ENCODE data around the gene MIA2.

MIA2 gene

DNA sequence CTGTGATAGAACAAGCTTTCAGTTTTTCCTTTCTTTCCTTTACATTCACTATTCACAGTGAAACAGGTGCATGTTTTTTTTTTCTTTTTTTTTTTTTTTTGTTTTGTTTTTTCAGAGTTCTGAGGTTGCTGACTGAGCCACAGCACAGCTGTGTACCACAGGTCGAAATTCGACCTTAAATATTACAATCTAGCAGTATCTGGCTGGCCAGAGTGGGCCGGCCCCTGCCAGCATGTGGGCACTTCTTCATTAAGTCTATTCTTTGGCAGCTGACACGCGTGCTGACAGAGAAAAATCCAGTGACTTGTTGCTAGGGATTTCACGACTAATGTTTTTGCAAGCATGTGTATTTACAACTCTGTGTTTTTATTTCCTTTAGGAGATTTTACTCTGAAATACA lies 164.7 kb downstream of the MIA2 start:
- no peak for DNase-seq

DNA sequence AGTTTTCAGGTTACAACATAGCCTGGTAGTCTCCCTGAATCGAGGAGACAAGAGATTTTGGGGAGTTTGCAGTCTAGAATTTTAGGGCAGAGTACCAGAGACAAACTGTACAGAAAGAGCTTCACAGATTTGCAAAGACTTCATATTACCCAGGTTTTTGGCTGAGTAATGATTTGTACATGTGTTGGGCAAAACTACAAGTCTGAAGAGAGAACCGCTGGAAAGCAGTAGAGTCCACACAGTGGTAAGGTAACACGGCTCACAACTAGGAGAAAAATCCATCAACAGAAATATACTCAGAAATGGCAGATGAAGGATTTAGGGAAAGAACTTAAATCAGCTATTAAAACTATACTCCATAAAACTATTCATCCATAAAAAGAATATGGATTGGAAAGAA lies 172.8 kb downstream of the MIA2 start:
- DNase-seq = no peak

DNA sequence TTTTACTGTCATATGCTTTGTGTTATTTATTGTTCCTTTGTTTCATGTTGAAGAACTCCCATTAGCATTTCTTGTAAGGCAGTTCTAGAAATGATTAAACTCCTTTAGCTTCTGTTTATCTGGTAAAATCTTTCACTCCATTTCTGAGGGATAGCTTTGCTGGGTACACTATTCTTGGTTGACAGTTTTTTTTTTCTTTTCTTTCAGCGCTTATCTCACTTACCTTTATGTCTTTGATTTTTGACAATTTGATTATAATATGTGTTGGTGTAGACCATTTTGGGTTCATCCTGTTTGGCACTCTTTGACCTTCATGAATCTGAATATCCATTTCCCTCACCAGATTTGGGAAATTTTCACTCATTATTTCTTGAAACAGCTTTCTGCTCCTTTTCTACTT lies 182.4 kb downstream of the MIA2 start:
- no peak for DNase-seq

DNA sequence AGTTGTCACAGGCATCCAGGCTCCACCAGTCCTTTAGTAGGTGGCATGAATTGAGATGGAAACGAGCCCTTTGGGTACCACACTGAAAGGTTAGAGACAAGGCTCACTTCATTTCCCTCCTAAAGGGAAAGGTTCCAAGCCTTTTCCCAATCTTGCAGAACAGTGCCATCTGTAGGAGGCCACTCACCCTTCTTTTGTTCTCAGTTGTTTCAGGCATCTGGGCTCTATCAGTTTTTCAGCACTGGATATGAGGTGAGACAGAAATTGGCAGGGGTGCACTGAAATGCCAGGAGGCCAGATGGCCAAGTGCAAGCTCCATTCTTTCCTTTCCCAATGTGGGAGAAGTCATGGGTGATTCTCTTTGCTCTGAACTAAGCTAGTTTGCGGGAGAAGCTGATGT lies 183.3 kb downstream of the MIA2 start:
- DNase-seq = peak; percentile 60

DNA sequence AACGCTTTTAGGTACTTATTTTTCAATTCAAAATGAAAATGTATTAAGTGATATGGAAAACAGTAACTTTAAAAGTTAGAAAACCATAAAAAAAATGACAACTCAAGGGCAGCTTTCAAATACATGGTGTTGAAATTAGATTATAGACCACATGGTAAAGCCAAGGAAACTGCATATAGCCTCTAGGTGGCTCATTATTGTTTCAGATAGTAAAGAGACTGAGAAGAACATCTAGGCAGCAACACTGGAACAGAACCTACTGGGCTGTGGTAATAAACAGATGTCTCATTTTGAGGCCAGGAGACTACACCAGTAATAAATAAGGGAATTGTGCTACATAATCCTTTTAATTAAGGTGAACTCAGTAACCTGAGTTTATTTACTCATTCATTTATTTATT lies 185.6 kb downstream of the MIA2 start:
- peak; percentile 45 for DNase-seq

DNA sequence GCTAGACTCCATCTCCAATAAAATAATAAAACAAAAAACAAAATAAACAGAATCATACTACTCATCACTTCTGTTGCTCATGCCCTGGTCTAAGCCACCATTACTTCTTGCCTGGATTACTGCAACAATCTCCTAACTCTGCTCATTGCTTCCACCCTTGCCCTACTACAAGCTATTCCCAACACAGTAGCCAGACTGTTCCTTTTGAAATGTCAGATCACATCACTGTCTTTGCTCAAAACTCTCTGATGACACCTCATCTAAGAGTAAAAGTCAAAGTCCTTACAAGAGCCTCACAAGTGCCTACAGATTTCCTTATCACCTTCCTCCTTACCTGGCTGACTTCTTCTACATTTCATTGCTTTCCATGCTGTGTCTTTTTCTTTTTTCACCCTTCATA lies 188.5 kb downstream of the MIA2 start:
- no peak for DNase-seq

DNA sequence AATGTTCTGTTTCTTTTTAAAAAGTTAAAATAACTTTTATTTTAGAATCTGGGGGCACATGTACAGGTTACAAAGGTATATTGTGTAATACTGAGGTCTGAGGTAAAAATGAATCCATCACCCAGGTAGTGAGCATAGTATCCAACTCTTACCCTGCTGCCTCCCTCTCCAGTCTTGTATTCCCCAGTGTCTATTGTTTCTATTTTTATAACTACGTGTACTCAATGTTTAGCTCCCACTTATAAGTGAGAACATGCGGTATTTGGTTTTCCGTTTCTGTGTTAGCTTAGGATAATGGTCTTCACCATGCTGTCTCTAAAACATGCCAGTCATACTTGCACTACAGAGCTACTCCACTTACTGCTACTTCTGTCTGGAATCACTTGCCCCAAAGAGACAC lies 190.1 kb downstream of the MIA2 start:
- DNase-seq = no peak

DNA sequence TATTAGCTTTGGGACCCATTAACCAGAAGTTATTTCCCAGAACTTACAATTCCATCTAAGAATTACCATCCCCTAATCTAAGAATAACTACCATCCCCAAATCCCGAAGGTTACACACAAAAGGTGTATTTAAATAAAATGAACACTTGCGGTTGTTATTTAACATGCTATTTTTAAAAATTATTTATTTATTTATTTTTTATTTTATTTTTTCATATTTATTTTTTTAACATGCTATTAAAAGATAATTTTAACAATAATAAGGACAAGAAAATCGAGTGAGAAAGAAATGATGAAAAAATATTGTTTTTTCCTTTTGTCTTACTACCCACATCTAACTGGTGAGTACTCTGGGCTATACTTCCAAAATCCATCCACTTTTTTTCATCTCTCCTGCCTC lies 192.2 kb downstream of the MIA2 start:
- DNase-seq = no peak

DNA sequence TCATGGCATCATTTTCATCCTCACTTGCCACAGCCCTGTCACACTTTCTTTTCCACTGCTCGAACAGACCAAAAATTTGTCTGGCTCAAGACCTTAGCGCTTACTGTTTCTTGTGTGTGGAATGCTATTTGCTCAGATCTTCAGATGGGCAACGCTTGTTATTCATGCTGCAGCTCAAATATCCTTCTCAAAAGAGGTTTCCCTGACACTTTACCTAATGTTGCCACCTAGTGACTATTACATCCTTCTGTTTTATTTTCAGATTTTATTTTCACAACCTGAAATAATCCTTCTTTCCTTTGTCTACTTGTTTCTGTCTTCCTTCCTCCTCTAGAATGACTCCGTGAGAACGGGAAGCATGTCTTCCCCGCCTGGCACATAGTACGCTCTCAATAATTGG lies 192.9 kb downstream of the MIA2 start:
- DNase-seq = peak; percentile 67

DNA sequence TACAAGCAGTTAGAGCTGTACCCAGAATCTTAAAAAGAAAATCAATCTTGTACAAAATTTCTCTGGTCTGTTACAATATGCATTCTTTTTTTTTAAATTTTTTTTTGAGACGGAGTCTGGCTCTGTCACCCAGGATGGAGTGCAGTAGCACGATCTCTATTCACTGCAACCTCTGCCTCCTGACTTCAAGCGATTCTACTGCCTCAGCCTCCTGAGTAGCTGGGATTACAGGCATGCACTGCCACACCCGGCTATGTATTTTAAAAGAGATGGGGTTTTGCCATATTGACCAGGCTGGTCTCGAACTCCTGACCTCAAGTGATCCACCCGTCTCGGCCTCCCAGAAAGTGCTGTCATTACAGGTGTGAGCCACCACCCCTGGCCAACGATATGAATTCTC lies 194.4 kb downstream of the MIA2 start:
- DNase-seq = no peak

DNA sequence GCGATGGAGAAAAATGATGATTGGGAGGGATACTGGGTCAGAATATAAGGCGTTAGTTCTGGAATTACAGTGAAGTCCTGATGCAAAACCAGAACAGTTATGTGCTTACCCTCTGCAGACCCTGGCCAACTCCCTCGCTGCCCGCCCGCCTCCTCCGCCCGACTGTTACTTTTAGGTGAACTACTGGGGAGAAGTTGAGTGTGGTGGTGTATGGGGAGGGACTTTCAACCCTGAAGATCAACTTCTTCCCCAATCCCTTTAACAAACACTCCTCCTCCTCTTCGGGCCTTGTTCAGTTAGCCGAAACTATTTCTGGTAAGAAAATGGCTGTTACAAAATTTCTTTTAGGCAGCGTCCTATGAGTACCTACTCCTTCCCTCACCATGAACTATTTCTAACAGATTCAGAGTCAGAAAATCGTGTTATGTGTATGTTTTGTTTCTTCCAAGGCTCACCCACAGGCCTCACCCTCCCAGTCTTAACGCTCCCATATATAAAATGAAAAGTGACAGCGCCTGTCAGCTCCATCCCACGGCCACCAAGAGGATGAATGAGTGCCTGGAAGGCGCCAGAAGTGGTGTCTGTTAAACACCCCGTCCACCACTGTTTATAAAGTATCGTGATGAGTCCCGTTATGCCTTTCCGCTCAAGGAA lies 197.2 kb downstream of the MIA2 start:
- DNase-seq = peak; percentile 39

DNA sequence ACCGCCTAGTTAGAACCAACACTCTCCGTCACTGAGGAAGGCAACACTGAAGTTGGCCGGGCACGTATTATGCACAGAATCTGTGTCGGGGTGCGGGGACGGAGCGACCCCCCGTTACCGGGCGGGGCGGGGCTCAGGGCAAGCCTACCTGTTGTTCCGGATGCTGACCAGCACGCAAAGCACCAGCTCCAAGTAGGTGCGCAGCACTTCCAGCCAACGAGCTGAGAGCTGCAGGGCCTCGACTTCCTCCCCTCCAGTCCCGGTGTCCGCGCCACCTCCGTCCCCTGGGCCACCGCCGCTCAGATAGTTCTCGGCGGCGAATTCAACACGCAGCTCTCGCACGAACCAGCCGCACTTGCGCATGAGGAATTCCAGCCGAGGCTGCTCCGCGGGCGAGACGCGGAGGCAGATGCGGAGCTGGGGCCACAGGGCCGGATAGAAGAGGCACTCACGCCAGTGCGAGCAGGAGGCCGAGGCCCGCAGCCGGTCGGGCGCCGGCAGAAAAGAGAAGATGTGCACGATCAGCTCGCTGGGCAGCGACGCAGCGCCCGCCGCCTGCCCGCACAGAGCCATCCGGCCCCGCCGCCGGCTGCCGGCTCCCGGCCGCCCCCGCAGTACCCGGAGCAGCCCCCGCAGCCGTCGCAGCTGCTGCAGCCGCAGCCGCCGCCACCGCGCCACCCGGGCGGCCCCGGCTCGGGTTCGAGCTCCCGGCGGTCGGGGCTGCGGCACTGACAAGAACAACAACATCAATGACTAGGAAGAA lies 197.9 kb downstream of the MIA2 start:
- DNase-seq = peak; percentile 40

DNA sequence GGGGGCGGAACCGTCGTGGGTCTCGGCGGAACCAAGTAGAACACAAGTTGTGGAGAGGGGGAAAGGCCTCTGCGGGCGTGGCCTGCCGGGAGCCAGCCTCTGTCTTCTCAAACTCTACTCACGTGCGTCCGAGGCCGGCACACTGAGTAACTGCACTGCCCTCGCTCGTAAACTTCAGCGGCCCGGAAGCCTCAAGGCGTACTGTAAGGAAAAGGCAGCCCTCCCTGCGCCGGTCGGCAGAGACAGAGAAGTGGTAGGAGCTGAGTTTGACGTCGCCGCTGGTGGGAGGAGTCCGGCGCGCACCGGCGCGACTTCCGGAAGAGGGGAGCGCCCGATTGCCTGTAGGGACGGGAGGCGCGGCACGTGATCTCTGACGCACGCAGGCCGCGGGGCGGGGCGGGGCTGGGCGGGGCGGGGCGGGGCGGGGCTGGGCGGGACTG lies 198.5 kb downstream of the MIA2 start, which contains the start of gene FBXO33:
Gene FBXO33 (minus strand): TSS at position 255 of the 440 bp plus-strand sequence. CDS start 271 bp downstream, outside the sequence.
- peak; percentile 96 for DNase-seq

DNA sequence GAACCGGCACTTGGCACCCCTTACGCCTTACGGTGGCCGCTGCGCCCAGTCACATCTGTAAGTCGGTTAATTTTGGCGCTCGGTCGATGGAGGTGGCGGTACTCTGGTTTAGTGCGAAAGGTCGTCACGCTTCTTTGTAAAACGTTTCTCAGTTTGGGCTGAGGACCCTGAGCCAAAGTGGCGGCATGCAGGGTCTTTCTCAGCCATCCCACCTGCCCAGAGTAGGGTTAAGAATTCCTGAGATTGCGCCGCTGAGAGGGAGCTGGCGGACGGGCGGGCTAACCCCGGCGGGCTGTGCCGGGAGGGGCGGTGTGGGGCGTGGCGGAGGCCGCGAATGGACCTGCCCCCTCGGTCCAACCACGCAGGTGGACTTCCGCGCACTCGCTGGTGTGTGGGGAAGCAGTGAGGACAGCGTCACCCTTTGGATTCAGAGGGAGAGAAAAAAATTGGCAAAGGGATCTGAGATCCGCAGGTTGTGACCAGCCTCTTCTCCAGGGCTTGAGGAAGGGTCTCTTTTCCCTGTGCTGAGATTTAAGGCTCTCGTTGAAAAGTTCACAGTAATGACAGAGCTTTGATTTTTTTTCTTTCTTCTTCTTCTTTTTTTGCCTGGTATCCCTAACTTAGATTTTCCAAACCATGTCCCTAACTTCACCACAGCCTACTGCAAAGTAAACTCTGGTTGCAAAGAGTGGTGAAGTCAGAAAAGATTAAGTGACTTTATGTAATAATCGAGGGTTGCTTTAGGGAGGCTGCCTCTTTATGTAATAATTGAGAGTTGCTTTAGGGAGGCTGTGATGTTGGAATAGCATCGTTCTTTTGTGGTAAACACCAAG lies 199.1 kb downstream of the MIA2 start:
- DNase-seq = peak; percentile 39

DNA sequence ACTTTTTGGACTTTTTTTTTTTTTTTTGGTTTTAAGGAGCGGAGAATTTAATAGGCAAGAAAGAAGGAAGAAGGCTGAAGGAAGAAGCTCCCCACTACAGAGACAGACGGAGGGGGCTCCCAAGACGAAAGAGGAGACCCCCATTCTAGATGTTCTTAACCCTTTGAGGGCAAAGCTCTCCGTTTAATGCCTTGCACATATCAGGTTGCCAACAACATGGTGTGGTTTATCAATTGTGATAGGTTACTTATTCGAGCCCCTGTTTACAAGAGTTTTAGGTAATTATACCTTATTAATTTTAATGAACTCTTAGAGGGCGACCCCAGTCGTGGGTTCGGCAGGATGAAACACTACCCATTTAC lies 199.7 kb downstream of the MIA2 start:
- no peak for DNase-seq

DNA sequence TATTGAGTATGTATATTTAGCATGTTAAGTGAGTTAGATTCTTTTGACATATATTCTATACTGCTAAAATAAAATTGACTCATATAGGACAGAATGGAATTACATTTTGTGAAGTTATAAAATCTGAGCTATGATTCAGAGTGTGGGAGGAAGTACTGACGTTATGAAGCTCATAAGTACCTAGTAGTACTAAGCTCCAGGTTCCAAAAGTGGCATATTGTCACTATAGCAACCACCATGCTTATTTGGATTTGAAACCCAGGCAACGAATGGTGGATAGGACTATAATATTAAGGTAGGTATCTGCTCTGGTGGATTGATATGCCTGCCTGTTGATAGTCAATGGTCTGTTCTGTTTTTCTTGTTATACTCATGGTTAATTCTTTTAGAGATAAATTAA lies 200.7 kb downstream of the MIA2 start:
- DNase-seq = no peak

DNA sequence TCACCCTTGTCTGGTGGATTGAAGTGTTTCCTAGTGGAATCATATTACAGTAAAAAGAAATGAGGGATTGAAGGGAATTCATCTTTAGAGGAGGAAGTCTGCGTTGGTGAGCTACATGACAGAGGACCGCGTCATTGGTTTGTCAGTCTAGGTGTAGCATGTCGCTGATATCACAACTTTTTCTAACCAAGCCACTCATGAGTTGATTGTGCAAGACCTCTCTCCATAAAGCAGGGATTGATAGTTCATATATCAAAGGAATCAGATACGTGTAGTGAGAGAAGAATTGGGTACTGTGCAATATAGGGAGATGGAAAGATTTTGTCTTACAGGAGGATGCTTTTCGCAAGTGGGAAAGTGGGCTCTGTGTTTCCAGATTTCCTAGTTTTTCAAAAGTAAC lies 201.5 kb downstream of the MIA2 start:
- DNase-seq = no peak
